GM19395 (cell line): ENCODE measurements around the gene SLC7A6OS.

Source experiments
- ATAC-seq: cut with Tn5 transposase; IDR thresholded peaks from one replicate; pipeline ENCODE4 v1.9.1; 2021; ENCODE audit warnings: mild to moderate bottlenecking, moderate library complexity; ENCODE audit not compliant: unreplicated experiment

The SLC7A6OS gene

GRCh38 chr16:68345351-68345810 lies 34.6 kb upstream of the SLC7A6OS start:
- no peak for ATAC-seq

GRCh38 chr16:68344252-68344651 lies 33.5 kb upstream of the SLC7A6OS start:
- ATAC-seq = no peak

DNA sequence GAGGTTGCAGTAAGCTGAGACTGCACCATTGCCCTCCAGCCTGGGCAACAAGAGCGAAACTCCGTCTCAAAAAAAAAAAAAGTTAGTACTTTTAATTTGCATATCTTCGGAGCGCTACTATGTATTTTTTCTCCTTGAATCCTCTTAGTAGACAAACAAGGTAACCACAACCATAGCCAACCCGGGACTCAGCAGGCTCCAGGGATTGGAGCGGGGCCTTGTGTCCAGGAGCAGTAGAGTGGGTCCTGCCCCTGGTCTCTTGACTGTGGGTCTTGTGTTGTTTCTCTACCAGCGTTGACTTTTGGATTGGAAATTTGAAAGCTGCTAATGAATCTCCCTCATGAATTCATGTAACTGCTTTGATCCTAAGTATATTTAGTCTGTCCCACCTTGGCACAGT lies 32.4 kb upstream of the SLC7A6OS start:
- no peak for ATAC-seq

- no peak for ATAC-seq
Measured at GRCh38 chr16:68342620-68343019, 31.9 kb upstream of the SLC7A6OS start.

DNA sequence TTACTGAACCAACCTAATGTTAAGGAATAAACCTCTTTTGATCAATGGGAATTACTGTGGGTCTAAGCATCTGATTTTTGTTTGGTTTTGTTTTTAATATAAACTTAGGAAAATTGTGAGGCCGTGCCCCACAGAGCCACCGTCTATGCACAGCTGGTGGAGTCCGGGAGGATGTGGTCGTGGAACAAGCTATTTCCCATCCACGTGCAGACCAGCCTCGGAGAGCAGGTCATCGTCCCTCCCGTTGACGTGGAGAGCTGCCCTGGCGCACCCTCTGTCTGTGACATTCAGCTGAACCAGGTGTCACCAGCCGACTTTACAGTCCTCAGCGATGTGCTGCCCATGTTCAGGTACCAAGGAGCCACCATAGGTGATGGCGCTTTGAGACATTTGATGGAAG lies 28.5 kb upstream of the SLC7A6OS start:
- no peak for ATAC-seq

DNA sequence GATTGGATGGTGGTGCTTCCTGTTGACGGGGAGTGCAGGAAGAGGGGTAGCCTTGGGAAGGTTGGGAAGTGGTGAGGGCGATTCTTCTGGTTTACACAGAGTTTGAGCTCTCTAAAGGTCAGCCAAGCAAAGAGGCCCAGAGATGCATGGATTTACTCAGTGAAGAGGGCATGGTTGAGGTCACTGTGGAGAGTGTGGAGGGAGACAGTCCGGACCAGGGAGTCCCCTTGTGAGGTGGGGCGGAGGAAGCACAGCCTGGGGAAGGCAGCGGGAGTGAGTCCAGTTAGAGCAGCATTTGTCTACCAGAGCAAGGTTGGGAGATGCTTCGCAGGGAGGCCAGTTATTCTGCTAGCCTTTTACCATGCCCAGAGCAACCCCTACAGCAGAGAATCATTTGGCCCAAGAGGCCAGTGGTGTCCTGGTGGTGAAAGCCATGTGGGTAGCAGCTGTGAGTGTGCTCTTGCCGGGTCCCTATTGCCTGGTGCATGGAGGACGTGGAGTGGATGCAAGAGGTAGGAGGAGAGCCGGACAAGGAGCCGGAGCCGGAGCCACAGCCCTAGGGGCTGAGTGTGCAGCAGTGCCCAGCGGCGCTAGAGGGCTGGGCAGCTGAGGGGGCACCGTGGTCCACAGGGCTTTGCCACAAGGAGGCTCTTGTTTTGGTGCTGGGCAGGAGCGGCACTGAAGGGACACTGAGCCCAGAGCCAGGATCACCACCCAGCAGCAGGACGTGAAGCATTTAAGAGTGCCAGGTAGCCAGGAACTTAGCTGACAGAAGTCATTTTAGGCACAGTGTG lies 27.8 kb upstream of the SLC7A6OS start:
- ATAC-seq = no peak

GRCh38 chr16:68335175-68335574 lies 24.4 kb upstream of the SLC7A6OS start:
- ATAC-seq = no peak

GRCh38 chr16:68332411-68333121 lies 21.8 kb upstream of the SLC7A6OS start:
- ATAC-seq = no peak

- no peak for ATAC-seq
Measured at GRCh38 chr16:68331879-68332410, 21.2 kb upstream of the SLC7A6OS start.

- ATAC-seq = no peak
Measured at GRCh38 chr16:68328860-68329390, 18.2 kb upstream of the SLC7A6OS start.

DNA sequence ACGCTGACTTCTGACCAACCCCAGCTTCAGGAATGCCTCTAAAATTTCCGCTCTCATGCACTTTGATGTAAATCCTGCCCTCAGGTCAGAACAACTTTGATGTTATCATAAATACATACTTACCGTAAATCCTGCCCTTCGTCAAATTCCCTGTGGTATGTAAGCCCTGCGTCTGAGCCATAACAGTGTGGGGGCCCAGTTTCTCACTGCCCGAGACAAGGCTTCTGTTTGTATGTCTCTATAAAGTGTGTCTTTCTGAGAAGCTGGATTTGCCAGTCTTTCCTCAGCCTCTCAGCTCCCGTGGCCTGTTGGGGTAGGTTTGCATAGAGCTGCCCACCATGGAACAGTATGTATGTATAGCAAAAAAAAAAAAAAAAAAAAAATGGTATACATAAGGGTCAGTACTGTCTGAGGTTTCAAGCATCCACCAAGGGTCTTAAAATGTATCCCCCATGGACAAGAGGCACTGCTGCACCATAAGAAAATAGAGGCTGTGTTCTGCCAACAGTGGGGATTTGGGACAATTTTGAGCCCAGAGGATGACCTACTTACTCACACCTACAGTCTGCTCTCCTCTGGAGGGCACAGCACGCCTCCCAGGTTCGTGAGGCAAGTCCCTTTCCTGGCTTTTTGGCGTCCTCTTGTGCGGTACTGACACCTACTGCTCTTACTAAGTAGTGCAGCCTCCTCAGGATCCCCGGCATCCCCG lies 17.6 kb upstream of the SLC7A6OS start:
- ATAC-seq = peak; percentile 72

- no peak for ATAC-seq
Measured at GRCh38 chr16:68324780-68325357, 14.1 kb upstream of the SLC7A6OS start.

- ATAC-seq = no peak
Measured at GRCh38 chr16:68324336-68324735, 13.6 kb upstream of the SLC7A6OS start.

GRCh38 chr16:68319185-68319908 lies 8.6 kb upstream of the SLC7A6OS start:
- no peak for ATAC-seq

DNA sequence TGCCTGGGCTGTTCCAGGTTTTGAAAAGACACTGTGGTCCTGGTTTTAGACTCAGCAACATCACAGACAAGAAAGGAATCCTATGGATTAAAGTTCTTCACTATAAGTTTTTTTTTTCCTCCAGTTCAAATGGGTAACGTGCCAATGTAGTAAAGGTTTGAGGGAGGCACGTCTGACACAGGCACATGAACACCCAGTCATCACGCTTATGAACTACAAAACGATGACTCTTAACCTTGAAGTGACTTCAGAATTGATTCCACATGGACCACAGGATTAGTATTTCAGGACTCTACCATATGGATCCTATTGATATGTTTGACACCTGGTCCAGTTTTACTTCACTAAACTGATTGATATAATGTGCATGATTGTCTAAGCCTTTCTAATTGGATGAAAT lies 2.4 kb upstream of the SLC7A6OS start:
- ATAC-seq = no peak

DNA sequence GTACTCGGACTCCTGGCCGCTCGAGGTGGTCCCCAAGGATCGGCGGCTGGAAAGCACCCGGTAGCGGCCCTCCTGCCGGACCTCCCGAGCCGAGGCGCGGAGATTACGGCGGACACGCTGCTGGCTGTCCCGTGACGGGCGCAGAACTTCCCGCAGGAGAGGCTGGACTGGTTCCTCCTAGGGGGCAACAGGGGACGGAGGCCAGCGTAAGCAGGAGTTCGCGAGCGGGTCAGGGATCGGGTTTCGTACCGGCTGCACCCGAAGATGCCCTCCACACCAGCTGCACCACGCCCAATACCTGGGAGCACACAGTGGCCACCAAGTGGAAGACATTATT lies 341 bp downstream of the SLC7A6OS start:
- peak; percentile 36 for ATAC-seq

GRCh38 chr16:68309799-68310198 lies 947 bp downstream of the SLC7A6OS start:
- no peak for ATAC-seq

- no peak for ATAC-seq
Measured at GRCh38 chr16:68306633-68307032, 4.1 kb downstream of the SLC7A6OS start.

DNA sequence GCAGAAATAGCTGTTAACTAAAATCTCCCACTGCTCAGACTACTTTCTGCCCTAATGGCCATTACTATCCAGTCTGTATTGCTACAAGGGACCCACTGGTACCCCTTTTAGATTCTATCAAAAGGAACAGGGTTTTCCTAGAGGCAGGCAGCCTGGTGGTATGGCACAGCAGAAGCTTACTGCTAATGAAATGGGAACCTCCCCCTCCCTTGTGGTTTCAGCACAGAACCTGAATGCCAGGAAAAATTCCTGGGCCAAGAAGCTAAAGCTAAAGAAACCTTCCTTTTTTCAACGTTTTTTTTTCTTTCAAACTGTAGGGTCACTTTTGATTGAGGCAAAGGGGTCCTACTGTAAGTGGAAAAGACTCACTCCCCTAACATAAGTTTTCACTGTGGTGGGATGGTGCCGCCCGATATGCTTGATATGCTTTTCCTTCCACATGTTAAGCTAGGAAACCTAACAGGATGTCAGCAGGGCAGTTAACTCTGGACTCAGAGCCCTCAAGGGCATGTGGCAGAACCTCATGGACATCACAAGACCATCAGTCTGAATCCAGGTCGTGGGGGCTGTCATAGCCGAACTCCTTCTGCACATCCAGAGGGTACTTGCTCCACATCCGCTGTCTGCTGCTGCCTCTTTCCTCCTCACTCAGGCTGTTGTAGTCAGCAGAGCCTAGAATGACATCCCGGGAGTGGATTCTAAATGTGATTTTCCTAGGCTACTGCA lies 9.8 kb downstream of the SLC7A6OS start:
- ATAC-seq = no peak
